ENCODE measurements around the gene SCRN1.
A peak's percentile ranks its signal among the peaks of the same experiment; 100 is the strongest.
"Not testable (repeated sequence)": the region's sequence is repeated elsewhere in the genome, so short reads cannot be mapped to it uniquely, and the experiment has no call there.

The SCRN1 gene

GRCh38 chr7:29922921-29923700 lies 66.5 kb downstream of the SCRN1 start:
- no peak for DNase-seq

- peak; percentile 58 to 72 for DNase-seq
These were observed 68.1 kb downstream of the SCRN1 start for GRCh38 chr7:29921404-29922010.

GRCh38 chr7:29920491-29920890 lies 69.1 kb downstream of the SCRN1 start:
- no peak for DNase-seq

GRCh38 chr7:29919790-29920189 lies 69.8 kb downstream of the SCRN1 start:
- DNase-seq = no peak

GRCh38 chr7:29918850-29919249 lies 70.8 kb downstream of the SCRN1 start:
- DNase-seq = no peak

- no peak for DNase-seq
These were observed 72.0 kb downstream of the SCRN1 start for GRCh38 chr7:29917641-29918040.

- no peak for DNase-seq
These were observed 74.0 kb downstream of the SCRN1 start for GRCh38 chr7:29915481-29916215.

- DNase-seq = no peak
These were observed 75.4 kb downstream of the SCRN1 start for GRCh38 chr7:29914180-29914579.

GRCh38 chr7:29906200-29907022 lies 83.2 kb downstream of the SCRN1 start:
- DNase-seq = no peak

GRCh38 chr7:29900745-29901144 lies 88.9 kb downstream of the SCRN1 start:
- DNase-seq = no peak

GRCh38 chr7:29898301-29898700 lies 91.3 kb downstream of the SCRN1 start:
- DNase-seq = no peak

- DNase-seq = no peak
These were observed 92.8 kb downstream of the SCRN1 start for GRCh38 chr7:29896685-29897411.

- no peak for DNase-seq
These were observed 94.0 kb downstream of the SCRN1 start for GRCh38 chr7:29895559-29895958.

- no peak for DNase-seq
These were observed 95.3 kb downstream of the SCRN1 start for GRCh38 chr7:29894256-29894655.

- DNase-seq = no peak
These were observed 96.1 kb downstream of the SCRN1 start for GRCh38 chr7:29893351-29893965.

- DNase-seq = no peak
These were observed 97.4 kb downstream of the SCRN1 start for GRCh38 chr7:29892231-29892630.

GRCh38 chr7:29891766-29892165 lies 97.8 kb downstream of the SCRN1 start:
- no peak for DNase-seq

- not testable (repeated sequence) for DNase-seq
These were observed 98.8 kb downstream of the SCRN1 start for GRCh38 chr7:29890786-29891185.

GRCh38 chr7:29890251-29890650 lies 99.3 kb downstream of the SCRN1 start:
- DNase-seq = no peak

GRCh38 chr7:29889288-29889687 lies 100.3 kb downstream of the SCRN1 start:
- DNase-seq = no peak

GRCh38 chr7:29888006-29888405 lies 101.6 kb downstream of the SCRN1 start:
- DNase-seq = no peak

- no peak for DNase-seq
These were observed 102.8 kb downstream of the SCRN1 start for GRCh38 chr7:29886827-29887226.
